C4-2B (cell line): ENCODE measurements around the gene ADGRE2.

Experiments
- H3K27ac ChIP-seq: fragments of 450-650 bp; 2 replicates; pipeline ENCODE4 v1.5.1; 2017
- CTCF ChIP-seq: fragments of 450-650 bp; conservative IDR thresholded peaks from 2 replicates; pipeline ENCODE4 v1.5.1; 2017; ENCODE audit warnings: mild to moderate bottlenecking
- ZFX ChIP-seq: fragments of 450-650 bp; IDR thresholded peaks from 2 replicates; pipeline ENCODE4 v1.6.1; 2017

The ADGRE2 gene

GRCh38 chr19:14718522-14719116 lies 59.7 kb downstream of the ADGRE2 start:
- TF ChIP-seq ZFX (no peak), CTCF (no peak)
- no peak overlapping the region for H3K27ac ChIP-seq

- H3K27ac ChIP-seq: no peak overlapping the region
- TF ChIP-seq ZFX (no peak), CTCF (no peak)
Observed at GRCh38 chr19:14715841-14716240, 62.5 kb downstream of the ADGRE2 start.

- H3K27ac ChIP-seq: no peak overlapping the region
- TF ChIP-seq ZFX (no peak), CTCF (no peak)
Observed at GRCh38 chr19:14704450-14704849, 73.9 kb downstream of the ADGRE2 start.

- no peak overlapping the region for H3K27ac ChIP-seq
- TF ChIP-seq CTCF: no peak
- TF ChIP-seq ZFX: no peak
Observed at GRCh38 chr19:14703833-14704232, 74.5 kb downstream of the ADGRE2 start.

GRCh38 chr19:14700711-14701375 lies 77.5 kb downstream of the ADGRE2 start:
- H3K27ac ChIP-seq: no peak overlapping the region
- TF ChIP-seq CTCF (no peak), ZFX (no peak)

GRCh38 chr19:14699641-14700040 lies 78.7 kb downstream of the ADGRE2 start:
- H3K27ac ChIP-seq: no peak overlapping the region
- TF ChIP-seq ZFX: no peak
- TF ChIP-seq CTCF: no peak

GRCh38 chr19:14695471-14695870 lies 82.9 kb downstream of the ADGRE2 start:
- TF ChIP-seq ZFX (no peak), CTCF (no peak)
- no peak overlapping the region for H3K27ac ChIP-seq
